ENCODE results near the gene LSM12.
"Not testable (repeated sequence)": the region's sequence is repeated elsewhere in the genome, so short reads cannot be mapped to it uniquely, and the experiment has no call there.

Gene LSM12

DNA sequence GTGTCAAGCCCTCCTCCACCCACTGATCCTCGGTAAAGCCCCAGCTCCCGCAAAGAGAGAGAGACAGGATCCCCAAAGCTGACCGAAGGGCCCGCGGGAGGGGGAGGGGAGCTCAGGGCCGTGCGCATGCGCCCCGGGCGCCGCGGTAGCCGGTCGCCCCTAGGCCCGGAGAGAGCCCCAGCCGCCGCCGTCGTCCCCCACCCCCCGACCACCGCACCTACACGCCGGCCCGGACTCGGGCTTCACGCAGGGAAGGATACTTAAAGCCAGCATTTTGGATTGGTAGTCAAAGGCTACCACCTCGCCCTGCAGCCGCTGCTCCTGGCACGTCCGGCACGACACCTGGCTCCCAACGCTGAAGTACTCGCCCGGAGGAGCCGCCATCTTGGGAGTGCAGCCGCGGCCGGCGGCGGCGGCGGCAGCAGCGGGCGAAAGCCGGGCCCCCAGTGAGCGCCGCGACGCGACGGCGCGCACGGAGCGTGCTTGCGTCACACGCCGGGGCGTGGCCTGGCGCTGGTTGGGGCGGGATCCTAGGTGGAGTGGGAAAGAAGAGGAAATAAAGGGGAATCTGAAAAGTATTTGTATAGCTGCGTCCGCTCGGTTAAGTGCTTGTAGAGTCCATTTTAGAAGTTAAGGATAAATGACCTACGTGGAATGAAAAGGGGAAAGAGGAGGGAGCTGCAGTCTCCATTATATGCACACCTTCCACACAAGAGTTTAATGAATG lies at the start of gene LSM12:
Gene LSM12, minus strand, starts transcription at position 468 of the 727 bp plus-strand sequence. Its CDS starts 84 bp downstream, at position 384.
- peak; percentile 69 for DNase-seq (ENCODE audit: low read depth, low spot score)

- DNase-seq (ENCODE audit: low read depth, low spot score) = no peak
These were observed 49.3 kb upstream of the LSM12 start for GRCh38 chr17:44115585-44116415.

GRCh38 chr17:44113868-44114840 lies 47.7 kb upstream of the LSM12 start:
- no peak for DNase-seq (ENCODE audit: low read depth, low spot score)

DNA sequence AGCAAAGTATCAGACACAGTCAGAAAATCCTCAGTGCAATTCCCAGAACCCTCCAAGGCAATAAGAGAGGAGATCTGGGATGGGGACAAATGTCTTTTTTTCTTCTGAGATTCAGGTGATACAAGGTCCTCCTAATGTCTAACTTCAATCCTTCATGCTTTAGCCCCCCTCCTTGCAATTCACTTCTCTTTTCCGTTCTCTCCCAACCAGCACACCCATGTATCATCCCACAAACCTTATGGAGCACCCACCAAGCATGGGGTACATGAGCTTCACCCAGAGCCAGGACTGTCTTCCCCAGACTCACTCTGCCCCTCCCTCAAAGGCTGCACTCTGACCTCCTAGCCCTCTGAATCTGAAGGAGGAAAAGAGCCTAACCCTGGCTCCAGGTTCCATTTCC lies 46.9 kb upstream of the LSM12 start:
- DNase-seq (ENCODE audit: low read depth, low spot score) = no peak

DNA sequence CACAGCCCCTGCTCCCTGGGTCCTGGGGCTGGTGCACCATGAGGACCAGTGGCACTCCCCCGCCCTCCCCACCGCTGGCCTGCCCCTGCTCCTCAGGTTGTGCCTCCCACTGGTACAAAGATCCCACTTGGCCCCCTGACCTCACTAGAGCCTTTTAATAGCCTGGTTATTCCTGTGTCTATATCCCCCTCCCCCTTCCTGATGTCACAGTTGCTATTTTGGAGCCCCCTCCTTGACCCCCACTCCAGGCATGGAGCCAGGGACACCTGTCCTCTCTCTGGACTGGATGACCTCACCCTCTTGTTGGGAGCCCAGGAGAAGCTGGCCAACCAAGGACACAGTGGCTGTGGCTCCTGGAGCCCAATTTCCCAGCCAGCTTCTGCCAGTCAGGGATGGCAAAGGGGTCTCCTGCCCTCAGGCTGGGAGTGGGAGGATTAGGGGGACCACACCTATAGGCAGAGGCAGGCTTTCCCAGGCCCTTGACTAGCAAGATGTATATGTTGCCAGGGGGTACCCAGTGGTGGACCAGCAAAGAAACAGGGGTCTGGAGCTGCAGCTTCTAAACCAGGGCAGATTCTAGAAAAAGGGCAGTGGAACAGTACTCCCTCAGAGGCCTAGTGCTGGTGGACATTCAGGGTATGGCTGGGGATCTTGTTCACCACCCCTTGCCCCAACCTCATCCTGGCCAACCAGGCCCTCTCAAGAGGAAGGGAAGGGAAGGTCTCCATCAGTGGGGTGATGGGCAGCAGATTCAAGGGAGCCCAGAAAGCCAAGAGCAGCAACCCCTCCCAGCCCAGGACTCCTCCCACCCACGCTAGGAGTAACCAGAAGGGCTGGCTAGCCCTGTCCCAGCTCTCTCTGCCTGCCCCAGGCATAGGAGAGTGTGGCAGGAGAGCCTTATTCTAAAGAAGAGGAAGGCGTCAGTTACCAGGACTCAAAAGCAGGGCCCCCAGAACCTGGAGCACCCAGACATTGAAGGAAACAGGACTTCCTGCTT lies 46.1 kb upstream of the LSM12 start:
- no peak for DNase-seq (ENCODE audit: low read depth, low spot score)

- DNase-seq (ENCODE audit: low read depth, low spot score) = no peak
These were observed 45.3 kb upstream of the LSM12 start for GRCh38 chr17:44111777-44112176.

- DNase-seq (ENCODE audit: low read depth, low spot score) = peak; percentile 73
These were observed 44.6 kb upstream of the LSM12 start for GRCh38 chr17:44110823-44111633.

DNA sequence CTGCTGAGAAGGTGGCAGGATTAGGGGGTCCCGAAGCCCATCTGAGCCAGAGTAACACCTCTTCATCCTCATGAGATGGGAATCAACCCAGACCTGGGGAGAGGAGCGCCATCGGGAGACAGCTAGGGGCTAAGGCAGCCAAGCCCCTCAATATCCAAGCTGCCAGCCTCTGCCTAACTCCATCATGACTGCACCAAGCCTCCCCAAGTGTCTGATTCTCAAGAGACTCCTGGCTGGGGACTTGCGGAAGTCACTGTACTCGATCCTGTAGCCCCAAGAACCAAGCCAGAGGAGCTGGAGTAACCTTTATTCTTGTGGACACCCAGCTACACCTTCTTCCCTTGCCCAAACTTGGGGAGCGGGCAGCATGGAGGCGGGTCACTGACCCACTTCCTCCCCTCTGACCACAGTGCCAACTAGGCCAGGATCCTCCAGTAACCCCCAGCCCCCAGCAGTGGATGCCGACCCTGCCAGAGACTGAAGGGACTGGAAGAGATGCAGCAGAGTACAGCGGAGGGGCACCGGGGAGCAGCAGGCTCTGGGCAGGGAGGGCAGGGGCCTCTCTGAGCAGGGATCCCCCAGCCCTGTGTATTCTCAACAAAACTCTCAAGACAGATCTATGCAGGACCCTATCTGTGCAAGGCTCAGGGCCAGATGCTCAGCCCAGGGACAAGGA lies 43.7 kb upstream of the LSM12 start:
- DNase-seq (ENCODE audit: low read depth, low spot score) = no peak

- DNase-seq (ENCODE audit: low read depth, low spot score) = no peak
These were observed 42.8 kb upstream of the LSM12 start for GRCh38 chr17:44109312-44109630.

GRCh38 chr17:44108440-44109311 lies 42.2 kb upstream of the LSM12 start:
- DNase-seq (ENCODE audit: low read depth, low spot score) = peak; percentile 78

- DNase-seq (ENCODE audit: low read depth, low spot score) = no peak
These were observed 40.3 kb upstream of the LSM12 start for GRCh38 chr17:44106801-44107200.

DNA sequence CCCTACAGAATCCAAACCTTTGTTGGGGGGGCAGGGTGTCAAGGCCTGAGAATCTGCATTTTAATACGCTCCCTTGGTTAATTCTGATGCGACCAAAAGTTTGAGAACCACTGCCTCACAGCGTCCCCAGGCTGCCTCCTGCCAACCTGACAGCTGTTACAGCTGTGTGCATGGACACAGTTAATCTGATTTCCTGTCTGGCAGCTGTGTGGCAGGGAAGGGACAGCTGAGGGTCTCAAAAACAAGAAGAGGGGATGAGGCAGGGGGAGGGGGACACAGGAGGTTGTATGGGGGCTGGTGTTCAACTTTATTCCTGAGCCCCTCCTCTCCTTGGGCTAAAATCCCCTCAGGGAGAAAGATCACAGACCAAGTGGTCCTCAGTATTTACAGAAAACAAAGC lies 39.5 kb upstream of the LSM12 start:
- no peak for DNase-seq (ENCODE audit: low read depth, low spot score)

GRCh38 chr17:44105483-44105882 lies 39.0 kb upstream of the LSM12 start:
- no peak for DNase-seq (ENCODE audit: low read depth, low spot score)

DNA sequence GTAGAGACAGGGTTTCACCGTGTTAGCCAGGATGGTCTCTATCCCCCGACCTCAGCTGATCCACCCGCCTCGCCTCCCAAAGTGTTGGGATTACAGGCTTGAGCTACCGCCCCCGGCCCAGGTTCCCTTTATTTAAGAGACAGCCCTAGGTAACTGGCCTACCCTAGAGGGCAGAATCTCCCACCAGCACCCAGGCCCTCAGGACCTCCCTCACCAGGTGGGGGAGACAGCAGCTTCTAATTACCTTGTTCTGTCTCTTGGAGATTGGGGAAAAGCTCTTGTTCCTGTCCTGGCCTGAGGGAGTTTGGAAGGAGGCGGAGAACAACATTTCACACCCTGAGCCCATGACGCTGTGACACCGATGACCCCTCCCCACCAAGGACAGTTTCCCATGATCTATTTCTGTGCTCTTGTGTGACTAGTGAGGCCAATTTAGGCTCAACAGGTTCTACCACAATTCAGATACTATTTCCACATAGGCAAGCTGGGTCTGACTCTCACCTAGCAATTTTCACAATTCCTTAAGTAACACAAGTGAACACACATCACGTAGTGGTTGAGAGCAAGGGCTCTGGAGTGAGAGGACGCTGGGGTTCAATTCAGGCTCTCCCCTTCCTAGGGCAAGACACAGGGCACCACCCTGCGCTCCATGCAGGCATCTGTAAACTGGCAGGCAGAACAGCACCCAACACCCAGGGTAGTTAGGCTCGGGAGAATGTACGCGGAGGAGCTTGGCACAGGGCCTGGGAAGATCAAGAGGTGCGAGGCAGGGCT lies 36.6 kb upstream of the LSM12 start:
- DNase-seq (ENCODE audit: low read depth, low spot score) = no peak

- DNase-seq (ENCODE audit: low read depth, low spot score) = not testable (repeated sequence)
These were observed 35.4 kb upstream of the LSM12 start for GRCh38 chr17:44101858-44102257.

GRCh38 chr17:44097110-44097958 lies 30.9 kb upstream of the LSM12 start:
- no peak for DNase-seq (ENCODE audit: low read depth, low spot score)
